Cardiac septum (tissue), 1 donor: ENCODE measurements around the gene PILRB. TPM values are rescaled to one million over a fixed set of nuclear protein-coding genes. Genes with fewer than 3 reads are reported as not detected.
"Not testable (repeated sequence)": the region's sequence is repeated elsewhere in the genome, so short reads cannot be mapped to it uniquely, and the experiment has no call there.

Source experiments
- DNase-seq: peaks from one replicate; pipeline ENCODE4 v3.0.0-alpha.2; 2020; ENCODE audit warnings: low spot score
- intact Hi-C: fragments of 100-400 bp; cut with DNase I; formaldehyde crosslinking; loops from one replicate; pipeline ENCODE4 v1.14.0; 2022
- total RNA-seq: library from RNA; stranded (reverse); fragmentation: NEBNext Ultra II Directional; extraction: Animal tissue kit (Norgen Biotek cat#: 25700); gene quantifications from one replicate; pipeline ENCODE4 v1.2.1, GENCODE V29; 2021
- donor health status: DM: no; HTN: no; CAD: no.

The PILRB gene
- total RNA-seq, 1 donor from 2014 or later, result 11.6 TPM

DNA sequence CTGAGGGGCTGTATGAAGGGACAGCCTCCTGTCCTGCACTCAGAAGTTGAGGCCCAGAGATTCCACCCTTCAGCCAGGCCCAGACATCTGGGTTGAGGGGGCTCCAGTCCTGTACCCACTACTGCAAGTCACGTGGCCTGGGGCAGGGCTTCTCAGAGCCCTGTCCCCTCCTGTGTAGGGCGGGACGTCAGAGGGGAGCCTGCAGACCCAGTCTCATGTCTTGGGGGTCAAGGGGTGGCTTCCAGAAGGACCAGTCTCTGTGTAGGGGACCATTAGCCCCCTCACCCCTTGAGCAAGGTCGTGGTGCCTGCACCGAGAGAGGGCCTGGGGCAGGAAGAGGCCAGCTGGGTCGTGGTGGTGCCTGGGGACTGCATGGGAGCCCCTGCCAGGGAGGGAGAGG, 14.8 kb downstream of the PILRB start:
- intact Hi-C loops, result no loop called here
- no peak for DNase-seq

DNA sequence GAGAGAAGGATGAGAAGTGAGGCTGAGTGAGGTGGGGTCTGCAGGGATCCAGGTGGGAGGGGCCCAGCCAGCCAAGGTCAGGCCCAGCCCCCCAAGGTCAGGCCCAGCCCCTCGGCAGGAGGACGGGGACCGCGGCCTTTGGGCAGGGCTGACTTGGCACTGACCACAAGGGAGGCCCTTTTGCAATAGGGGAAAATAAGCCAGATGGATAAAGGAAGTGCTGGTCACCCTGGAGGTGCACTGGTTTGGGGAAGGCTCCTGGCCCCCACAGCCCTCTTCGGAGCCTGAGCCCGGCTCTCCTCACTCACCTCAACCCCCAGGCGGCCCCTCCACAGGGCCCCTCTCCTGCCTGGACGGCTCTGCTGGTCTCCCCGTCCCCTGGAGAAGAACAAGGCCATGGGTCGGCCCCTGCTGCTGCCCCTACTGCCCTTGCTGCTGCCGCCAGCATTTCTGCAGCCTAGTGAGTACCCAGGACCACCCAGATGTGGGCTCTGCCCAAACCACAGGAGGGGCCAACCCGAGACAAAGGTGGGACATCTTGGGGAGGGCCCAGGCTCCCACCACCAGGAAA, 15.4 kb downstream of the PILRB start, which contains the start of gene PILRA:
Gene PILRA (plus strand): TSS at position 227 of the 571 bp plus-strand sequence. CDS start 170 bp downstream, at position 397.
- intact Hi-C loops, result no loop called here
- DNase-seq, result peak; percentile 82

DNA sequence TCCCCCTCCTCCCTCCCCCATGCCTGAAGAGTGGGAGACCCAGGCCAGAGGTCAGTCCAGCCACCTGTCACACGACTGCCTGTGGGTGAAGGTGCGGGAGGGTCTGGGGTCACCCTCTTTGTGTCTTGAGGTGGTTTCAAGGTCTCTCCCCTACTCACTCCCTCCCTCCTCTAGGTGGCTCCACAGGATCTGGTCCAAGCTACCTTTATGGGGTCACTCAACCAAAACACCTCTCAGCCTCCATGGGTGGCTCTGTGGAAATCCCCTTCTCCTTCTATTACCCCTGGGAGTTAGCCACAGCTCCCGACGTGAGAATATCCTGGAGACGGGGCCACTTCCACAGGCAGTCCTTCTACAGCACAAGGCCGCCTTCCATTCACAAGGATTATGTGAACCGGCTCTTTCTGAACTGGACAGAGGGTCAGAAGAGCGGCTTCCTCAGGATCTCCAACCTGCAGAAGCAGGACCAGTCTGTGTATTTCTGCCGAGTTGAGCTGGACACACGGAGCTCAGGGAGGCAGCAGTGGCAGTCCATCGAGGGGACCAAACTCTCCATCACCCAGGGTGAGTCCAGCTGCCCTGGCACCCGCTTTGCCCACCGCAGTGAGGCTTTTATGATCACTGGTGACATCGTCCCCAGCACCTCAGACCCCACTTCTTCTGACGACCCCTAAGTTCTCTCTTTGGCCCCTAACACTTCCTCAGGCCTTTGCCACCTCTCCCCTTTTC, 16.1 kb downstream of the PILRB start:
- intact Hi-C loops, DNase-seq: not testable (repeated sequence)

DNA sequence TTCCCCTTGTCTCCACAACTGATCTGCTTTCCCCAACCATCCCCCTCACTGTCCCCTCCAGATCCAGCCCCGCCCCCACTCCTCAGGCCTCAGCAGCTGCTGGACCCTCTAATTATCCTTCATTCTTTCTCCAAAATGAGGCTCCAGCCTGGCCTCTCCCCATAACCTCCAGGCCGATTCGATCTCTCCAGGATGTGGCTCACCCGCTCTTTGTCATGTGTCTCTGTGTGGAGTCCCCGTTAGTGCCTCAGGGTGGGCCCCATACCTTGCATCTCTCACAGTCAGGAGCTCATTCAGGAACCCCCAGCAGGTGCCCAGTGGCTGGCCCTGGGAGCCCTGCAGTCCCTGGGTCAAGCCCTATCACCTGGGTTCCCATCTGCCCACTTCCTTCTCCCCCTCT, 16.7 kb downstream of the PILRB start:
- peak; percentile 55 for DNase-seq
- intact Hi-C loops, result no loop called here

DNA sequence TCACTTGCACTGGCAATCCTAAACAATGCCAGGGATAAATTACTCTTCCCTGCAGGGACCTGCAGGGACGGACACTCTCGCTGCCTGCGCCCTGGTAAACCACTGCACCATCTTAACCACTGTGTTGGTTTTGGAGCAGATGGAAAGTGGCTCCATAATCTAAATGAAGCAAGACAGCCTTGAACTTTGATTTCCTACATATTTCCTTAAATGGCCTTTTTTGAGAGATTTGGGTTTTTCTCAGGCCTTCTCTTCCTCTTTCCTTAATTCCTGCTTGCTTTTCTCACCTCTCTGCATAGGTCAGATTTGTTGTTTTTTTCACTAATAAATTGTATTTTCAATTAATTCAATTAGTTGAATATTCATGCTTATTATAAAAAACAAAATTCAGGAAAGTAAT, 18.1 kb downstream of the PILRB start:
- intact Hi-C loops, result no loop called here
- no peak for DNase-seq

DNA sequence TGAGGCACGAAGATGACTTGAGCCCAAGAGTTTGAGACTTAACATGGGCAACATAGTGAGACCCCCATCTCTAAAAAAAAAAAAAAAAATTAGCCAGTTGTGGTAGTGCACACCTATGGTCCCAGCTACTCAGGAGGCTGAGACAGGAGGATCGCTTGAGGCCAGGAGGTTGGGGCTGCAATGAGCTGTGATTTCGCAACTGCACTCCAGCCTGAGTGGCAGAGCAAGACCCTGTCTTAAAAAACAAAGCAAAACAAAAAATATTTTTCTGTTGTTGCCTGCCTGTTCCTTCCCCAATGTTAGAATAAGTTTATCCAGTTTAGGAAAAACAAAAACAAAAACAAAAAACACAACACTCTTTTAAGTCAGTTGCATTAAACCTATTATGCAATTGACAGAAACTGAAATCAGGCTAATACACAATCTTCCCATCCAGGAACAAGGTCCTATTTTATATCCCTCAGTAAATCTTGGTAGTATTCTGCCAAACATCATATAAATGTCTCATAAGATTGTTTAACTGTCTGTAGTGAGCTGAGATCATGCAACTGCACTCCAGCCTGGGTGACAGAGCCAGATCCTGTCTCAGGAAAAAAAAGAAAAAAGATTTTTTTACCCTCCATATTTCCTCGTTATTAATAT, 20.3 kb downstream of the PILRB start:
- DNase-seq, result peak; percentile 41
- intact Hi-C loops, result no loop called here

DNA sequence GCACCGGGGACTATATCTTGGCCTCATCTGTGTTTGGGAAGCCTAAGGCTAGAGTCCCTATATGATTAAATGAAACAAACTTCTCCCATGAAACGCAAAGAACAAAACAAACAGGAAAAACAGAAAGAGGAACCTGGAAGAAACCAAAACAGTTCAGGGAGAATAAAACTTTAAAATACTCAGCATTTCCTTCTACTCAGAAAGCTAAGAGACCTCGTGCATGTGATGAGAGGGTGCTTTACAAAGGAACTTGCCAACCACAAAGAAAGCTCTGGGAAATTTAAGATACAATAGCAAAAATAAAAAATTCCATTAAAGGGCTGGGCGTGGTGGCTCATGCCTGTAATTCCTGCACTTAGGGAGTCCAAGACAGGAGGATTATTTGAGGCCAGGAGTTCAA, 22.3 kb downstream of the PILRB start:
- intact Hi-C loops, result no loop called here

DNA sequence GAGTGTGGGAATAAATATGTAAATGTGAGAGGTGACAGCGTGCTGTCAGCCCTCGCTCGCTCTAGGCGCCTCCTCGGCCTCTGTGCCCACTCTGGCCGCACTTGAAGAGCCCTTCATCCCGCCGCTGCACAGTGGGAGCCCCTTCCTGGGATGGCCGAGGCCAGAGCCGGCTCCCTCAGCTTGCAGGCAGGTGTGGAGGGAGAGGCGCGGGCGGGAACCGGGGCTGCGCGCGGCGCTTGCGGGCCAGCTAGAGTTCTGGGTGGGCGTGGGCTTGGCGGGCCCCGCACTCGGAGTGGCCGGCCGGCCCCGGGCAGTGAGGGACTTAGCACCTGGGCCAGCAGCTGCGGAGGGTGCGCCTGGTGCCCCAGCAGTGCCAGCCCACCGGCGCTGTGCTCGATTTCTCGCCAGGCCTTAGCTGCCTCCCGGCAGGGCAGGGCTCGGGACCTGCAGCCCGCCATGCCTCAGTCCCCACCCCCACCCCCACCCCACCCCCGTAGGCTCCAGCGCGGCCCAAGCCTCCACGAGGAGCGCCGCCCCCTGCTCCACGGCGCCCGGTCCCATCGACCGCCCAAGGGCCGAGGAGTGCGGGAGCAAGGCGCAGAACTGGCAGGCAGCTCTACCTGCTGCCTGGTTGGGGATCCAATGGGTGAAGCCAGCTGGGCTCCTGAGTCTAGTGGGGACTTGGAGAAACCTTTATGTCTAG, 23.8 kb downstream of the PILRB start:
- DNase-seq, intact Hi-C loops: not testable (repeated sequence)

More for the DNA sequence above, 22.3 kb downstream of the PILRB start:
- DNase-seq, result no peak

DNA sequence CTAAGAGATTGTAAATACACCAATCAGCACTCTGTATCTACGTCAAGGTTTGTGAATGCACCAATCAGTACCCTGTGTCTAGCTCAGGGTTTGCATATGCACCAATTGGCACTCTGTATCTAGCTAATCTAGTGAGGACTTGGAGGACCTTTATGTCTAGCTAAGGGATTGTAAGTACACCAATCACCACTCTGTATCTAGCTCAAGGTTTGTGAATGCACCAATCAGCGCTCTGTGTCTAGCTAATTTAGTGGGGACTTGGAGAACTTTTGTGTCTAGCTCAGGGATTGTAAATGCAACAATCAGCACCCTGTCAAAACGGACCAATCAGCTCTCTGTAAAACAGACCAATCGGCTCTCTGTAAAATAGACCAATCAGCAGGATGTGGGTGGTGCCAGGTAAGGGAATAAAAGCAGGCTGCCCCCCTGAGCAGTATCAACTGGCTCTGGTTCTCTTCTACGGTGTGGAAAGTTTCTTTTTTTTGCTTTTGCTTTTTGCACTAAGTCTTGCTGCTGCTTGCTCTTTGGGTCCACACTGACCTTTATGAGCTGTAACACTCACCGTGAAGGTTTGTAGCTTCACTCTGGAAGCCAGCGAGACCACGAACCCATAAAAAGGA, 24.4 kb downstream of the PILRB start:
- DNase-seq, intact Hi-C loops: not testable (repeated sequence)

DNA sequence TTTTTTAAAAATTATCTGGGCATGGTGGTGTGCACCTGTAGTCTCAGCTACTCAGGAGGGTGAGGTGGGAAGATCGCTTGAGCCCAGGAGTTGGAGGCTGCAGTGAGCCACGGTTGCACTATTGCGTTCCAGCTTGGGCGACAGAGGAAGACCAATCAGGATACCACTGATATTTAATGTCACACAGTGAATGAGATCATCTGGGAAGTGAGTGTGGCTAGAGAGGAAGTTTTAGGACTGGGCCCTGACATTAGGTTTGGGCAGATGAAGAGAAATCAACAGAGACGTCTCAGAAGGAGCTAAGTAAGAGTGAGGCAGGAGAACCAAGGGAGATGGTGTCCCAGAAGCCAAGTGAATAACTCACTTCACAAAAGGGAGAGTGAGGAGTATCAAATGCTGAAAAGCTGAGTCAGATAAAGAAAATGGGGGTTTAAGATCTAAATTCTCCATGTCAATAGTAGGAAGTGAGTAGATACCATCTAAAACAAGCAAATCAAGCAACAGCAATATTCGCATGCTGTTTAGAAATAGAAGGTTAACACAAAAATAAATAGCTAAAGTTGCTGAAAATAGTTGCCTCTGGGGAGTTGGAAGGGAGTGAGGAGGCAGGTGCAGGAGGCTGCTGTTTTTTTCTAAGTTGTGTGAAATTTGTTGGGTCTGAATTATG, 26.8 kb downstream of the PILRB start:
- no peak for DNase-seq
- intact Hi-C loops, result no loop called here

DNA sequence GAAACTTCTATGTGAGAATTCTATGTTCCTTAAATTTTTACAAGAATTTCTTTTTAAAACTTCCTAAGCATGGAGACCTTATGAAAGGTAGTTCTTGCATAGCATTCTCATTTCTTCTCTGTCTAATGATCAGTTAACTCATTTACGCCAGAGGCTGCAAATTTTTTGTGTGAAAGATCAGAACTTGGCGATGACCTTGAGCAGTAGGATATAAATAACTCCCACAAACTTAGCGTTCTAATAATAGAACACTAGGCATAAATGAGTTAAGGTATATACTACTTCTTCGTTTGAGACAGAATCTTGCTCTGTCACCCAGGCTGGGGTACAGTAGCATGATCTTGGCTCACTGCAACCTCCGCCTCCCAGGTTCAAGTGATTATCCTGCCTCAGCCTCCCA, 29.0 kb downstream of the PILRB start:
- no peak for DNase-seq
- intact Hi-C loops, result no loop called here

DNA sequence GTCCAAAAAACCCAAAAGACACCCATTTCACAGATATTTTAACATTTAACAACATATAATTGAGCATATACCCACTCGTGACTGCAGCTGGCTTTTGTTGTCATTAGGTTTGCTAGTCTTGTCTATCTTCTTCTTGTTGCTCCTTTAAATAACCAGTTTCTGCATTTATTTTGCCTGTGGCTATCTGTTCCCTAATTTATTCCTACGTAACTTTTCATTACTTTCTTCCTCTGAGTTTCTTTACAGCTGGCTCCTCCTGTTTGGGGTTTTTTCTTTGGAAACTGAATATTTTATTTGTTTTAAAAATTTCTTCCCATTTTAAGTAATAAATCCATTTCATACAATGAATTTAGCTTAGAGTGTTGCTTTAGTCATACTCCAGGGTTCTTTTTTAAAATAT, 29.8 kb downstream of the PILRB start:
- DNase-seq, result no peak
- intact Hi-C loops, result no loop called here

DNA sequence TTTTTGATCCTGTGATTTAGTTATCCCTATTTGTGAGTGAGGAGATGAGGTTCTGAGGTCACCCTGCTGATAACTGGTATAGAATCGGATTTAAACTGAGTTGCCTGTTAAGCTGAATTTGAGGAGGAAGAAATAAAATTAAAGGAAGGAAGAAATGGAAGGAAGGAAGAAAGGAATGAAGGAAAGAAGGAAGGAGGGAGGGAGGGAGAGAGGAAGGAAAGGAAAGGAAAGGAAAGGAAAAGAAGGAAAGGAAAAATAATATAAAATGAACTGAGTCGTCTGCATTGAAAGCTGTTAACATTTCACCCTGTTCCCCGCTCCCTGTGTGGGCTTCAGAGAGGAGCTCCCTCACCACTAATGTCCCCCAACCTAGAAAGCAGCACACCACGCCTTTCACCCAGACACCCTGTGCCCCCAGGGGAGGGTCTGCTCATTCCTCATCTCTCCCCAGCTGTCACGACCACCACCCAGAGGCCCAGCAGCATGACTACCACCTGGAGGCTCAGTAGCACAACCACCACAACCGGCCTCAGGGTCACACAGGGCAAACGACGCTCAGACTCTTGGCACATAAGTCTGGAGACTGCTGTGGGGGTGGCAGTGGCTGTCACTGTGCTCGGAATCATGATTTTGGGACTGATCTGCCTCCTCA, 31.6 kb downstream of the PILRB start:
- intact Hi-C loops, result no loop called here

DNA sequence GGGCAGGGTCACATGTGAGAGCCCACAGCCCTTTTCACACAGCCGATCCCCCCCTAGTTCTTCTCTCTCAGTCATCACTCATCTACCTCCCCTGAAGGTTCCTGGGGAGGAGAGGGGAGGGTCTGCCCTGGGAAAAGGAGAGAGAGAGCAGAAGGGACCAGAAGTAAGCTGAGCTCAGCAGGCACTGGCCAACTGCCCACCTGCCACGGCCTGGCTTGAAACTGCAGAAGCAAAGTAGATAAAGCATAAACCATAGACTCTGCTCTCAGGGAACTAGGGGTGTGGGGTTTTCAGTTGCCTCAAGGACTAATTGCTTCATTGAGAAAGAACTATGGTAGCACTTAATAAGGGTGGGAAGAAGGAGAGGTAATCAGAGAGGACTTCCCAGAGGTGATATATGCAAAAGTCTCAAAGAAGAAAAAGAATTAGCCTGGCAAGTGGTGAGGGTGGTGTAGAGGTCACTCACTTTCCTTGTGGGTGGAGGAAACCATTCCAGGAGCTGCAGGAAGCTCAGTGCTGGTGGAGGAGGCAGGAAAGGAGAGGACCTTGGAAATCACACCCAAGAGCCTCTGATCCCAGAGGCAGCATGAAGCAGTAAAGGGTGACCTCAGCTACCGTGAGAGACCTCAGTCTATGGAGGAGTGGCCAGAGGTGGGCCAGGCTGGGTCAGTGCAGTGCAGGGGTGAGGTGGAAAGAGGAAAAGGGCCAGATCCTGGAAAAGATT, 32.5 kb downstream of the PILRB start:
- no peak for DNase-seq
- intact Hi-C loops, result no loop called here

More for the DNA sequence above, 31.6 kb downstream of the PILRB start:
- no peak for DNase-seq

DNA sequence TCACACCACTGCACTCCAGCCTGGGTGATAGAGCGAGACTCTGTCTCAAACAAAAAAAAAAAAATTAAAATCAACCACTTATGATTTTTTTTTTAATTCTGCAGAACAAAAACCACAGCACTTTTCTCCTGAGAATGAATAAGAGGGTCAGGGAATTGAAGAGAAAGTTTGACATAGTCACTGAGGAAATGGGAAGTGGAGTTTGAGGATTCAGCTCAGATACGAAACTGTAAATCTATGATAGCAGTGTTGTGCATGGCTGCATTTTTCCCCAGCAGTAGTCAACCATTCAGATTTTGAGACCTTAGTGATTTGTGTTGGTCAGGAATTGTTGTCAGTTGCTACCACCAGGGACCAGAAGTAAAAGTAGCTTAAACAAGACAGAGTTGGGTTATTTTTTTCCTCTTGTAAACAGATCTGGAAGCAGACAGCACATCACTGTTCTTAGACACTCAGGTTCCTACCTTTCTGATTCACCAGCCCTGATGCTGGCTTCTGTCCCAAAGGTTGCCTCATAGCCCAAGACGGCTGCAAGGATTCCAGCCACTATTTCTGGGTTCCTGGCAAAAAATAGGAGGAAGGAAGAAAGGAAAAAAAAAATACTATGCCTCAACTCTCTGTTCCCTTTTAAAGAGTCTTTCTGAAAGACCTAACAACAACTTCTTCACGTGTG, 35.5 kb downstream of the PILRB start:
- no peak for DNase-seq
- intact Hi-C loops, result no loop called here

DNA sequence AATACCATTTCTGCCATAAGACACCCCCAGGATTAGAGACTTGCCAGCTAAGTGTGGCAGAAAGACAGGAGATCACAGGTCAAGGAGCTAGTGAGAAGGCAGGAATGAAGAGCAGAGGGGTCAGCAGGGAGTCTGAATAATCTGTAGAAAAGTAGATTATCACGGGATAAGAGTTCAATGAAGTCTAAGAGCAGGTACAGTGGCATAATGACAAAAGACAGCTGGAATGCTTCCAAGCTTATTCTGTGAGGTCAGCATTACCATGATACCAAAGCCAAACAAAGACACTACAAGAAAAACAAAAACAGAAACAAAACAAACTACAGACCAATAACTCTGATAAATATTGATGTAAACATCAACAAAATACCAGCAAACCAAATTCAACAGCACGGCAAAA, 36.2 kb downstream of the PILRB start:
- intact Hi-C loops, result no loop called here
- no peak for DNase-seq

DNA sequence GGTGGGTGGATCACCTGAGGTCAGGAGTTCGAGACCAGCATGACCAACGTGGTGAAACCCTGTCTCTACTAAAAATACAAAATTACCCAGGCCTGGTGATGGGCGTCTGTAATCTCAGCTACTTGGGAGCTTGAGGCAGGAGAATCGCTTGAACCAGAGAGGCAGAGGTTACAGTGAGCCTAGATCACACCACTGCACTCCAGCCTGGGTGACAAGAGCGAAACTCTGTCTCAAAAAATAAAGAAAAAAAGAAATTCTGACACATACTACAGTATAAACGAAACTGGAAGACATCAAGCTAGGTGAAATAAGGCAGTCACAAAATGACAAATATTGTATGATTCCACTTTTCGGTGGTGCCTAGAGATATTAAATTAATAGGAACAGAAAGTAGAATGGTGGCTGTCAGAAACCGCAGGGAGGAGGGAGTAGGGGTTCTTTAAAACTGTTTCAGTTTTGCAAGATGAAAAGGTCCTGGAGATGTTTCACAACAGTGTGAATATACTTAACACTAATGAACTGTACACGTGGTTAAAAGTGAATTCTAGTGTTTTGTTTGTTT, 38.6 kb downstream of the PILRB start:
- intact Hi-C loops, result no loop called here
- no peak for DNase-seq
